HG03039 (cell line): ENCODE data around the gene ATMIN.

Source experiments
- ATAC-seq: cut with Tn5 transposase; IDR thresholded peaks from one replicate; pipeline ENCODE4 v1.9.1; 2021; ENCODE audit warnings: mild to moderate bottlenecking, moderate library complexity; ENCODE audit not compliant: unreplicated experiment

Gene ATMIN

GRCh38 chr16:81061871-81062608 lies 26.4 kb downstream of the ATMIN start:
- ATAC-seq = no peak

DNA sequence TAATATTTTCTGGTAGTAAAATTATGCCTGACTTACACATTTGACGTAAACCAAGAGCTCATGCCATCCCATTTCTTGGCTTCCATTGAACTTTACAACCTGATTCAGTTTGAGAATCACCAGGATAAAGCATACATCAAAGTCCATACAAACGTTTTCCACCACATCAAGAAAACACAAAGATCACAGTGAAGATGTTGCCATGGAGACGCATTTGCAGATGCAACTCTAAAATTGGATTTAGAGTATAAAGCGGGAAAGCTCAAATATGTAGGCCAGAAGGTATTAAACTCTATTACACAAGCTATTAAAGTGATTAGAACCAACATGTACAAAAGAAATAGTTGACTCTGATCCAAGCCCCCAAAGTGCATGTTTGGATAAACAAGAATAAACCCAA lies 31.0 kb downstream of the ATMIN start:
- ATAC-seq = no peak

GRCh38 chr16:81067166-81067565 lies 31.5 kb downstream of the ATMIN start:
- no peak for ATAC-seq

DNA sequence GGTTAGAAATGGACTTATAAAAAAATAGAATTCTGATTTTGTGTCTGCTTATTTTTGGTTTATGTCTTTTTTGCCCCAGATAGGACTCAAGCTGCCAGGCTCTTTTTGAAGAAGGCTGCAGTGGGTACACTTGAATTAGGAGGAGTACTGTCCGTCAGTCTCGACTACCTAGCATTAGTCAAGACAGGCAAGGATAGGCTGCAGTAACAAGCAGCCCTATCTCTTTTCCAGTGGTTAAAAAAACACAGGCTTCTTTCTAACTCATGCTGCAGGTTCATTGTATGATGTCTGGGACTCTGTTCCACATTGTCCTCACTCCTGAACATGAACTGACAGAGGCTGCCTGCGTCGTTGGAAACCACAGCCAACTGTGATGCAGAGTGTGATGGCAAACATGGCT lies 33.4 kb downstream of the ATMIN start:
- no peak for ATAC-seq

- ATAC-seq = no peak
These were observed 35.3 kb downstream of the ATMIN start for GRCh38 chr16:81070979-81071378.

- no peak for ATAC-seq
These were observed 36.2 kb downstream of the ATMIN start for GRCh38 chr16:81071805-81072204.

- no peak for ATAC-seq
These were observed 38.1 kb downstream of the ATMIN start for GRCh38 chr16:81073560-81074330.

DNA sequence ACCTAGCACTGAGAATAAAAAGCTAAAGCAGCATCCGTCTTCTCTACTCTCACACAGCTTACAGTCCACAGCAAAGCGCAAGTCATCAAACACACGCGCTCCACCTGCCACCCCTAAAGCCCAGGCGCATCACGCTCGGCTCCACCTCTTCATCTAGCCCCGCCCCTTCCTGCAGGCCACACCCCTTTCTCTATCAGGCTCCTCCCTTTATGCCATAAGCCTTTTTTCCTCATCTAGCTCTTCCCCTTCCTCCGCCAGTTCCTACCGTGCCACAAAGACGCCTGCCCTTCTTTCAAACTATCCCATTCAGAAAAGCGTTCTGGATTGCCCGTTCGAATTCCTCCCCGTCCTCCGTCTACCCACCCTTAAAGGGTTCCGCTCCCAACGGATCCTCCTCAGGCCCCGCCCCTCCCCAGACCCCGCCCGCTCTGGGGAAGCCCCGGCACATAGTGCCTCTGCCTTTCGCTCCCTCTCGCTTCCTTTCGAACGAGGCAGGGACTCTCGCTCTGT lies 41.0 kb downstream of the ATMIN start:
- peak; percentile 73 for ATAC-seq

GRCh38 chr16:81077076-81077940 lies 41.7 kb downstream of the ATMIN start, which contains the start of gene C16orf46:
TSS of gene C16orf46 (minus strand) at chr16:81077238. CDS start at chr16:81063955, 13,283 bp downstream.
- ATAC-seq = peak; percentile 97

GRCh38 chr16:81080233-81080632 lies 44.6 kb downstream of the ATMIN start:
- ATAC-seq = no peak

DNA sequence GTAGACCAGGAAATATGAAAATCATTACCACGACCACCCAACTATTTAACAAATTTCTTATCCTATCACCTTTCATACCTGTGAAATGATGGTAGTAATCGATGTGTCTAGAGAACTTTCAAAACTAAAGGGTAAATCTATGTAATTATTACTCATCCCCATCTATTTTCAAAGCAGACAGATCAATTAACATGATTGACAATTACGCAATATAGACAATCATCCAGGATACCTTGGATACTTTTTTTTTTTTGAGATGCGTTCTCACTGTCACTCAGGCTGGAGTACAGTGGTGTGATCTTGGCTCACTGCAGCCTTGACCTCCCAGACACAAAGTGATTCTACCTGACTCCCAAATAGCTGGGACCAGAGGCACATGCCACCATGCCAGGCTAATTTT lies 45.4 kb downstream of the ATMIN start:
- no peak for ATAC-seq

DNA sequence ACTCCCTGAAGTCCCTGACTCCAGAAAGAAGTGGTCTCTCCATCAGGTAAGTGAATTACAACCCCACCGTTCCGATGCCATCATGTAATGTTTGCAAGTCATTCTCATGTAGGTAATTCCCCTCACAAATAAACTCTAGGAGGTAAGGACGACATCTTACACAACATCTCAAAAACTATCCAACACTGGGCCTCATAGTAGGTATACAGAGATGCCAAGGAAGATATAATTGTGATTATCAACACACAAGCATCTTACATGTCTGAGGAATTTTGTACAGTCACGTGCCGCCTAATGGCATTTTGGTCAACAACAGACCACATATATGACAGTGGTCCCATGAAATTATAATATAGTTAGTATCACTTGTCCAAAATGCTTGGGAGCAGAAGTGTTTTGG lies 53.2 kb downstream of the ATMIN start:
- ATAC-seq = no peak

GRCh38 chr16:81094771-81095251 lies 59.2 kb downstream of the ATMIN start:
- ATAC-seq = no peak

GRCh38 chr16:81095653-81095952 lies 60.0 kb downstream of the ATMIN start:
- ATAC-seq = no peak

DNA sequence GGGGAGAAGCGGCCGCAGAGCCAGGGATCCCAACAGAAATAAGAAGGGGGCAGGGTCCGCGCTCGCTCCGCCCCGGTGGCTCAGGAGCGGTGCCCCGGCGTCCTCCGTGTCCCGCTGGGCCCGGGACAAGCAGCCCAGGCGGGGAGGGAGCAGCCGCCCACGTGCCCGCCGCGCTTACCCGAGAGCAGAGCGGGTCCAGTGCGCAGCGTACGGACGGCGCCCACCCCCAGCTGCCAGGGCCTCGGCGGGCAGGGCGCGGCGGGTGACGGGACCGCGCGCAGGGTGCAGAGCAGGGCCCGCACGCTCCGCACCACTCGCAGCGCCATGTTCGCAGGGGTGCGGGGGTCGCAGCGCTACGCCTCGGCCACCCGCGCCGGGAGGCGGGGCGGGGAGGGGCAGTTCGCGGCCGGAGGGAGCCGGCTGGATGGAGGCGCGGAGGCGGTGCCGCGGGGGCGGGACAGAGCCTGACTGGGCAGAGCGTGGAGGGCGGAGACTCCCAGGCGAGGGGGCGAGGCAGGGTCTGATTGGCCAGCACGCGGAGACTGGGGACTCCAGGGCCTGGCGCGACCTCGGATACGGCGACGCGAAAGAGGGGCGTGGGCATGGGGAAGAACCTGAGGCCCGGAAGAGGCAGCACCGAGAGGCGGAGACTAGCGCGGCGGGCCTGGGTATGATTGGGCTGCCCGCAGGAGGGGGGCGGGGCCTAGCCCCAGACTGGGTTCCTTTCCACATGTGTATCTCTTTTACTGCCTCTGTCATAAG lies 60.5 kb downstream of the ATMIN start, which contains the start of gene GCSH:
GCSH (minus strand) TSS at position 443 of the 762 bp plus-strand sequence; CDS start at position 326, 117 bp downstream.
- peak; percentile 97 for ATAC-seq

DNA sequence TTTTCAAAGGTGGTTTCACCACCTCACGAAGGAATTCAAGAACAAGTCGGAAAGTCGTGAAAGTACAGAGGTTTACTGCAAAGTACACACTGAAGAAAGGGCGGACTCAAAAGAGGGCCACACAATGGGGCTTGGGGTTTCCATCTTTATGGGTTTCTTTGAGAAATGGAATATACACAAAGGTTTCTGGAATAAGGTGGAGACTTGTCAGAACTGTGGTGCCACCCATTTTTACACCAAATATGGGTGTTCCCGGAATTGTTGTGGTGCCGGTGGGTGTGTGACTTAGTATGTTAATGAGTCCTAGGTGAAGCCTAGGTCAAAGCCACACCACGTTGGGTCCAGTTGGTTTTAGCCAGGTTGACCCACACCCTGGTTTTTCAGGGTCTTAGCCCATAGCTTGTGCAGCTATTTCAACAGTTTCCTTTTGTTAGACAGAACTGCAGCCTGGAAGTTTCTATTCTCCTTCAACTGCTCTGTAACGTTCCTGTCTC lies 61.1 kb downstream of the ATMIN start:
- no peak for ATAC-seq
